Pancreas (tissue), 10 donors: ENCODE data around the gene BRPF3. TPM values are rescaled to one million over a fixed set of nuclear protein-coding genes. Genes with fewer than 3 reads are reported as not detected.

Source experiments
- ATAC-seq, 4 donors: fragments of 200-7000 bp; cut with Tn5 transposase; one replicate each; pipeline versions ENCODE4 v1.8.0 to v1.9.1; 2020; ENCODE audit warnings: mild to moderate bottlenecking in 4 of 4, moderate library complexity in 4 of 4
- DNase-seq, 6 donors: peaks; one replicate each; pipeline ENCODE4 v3.0.0-alpha.2; 2020
- FAIRE-seq: peaks from 2 replicates; lab custom pipeline; 2012; peaks lifted over from hg19 to GRCh38; lab: Jason Lieb, UNC
- H3K27ac ChIP-seq, 4 donors: fragments of 200-600 bp; sonication (generic); 1 replicate in 3 of 4; 2 replicates in 1 of 4; pipeline versions ENCODE4 v1.5.0 to v1.8.0; 2020
- H3K27me3 ChIP-seq, 4 donors: fragments of 200-600 bp; one replicate each; pipeline ENCODE4 v1.8.0; 2021
- H3K36me3 ChIP-seq, 3 donors: fragments of 200-600 bp; sonication (generic) in 1 of 3; one replicate each; pipeline versions ENCODE4 v1.5.0 to v1.8.0; 2020 to 2021
- H3K4me1 ChIP-seq, 3 donors: fragments of 200-600 bp; one replicate each; pipeline ENCODE4 v1.8.0; 2021
- H3K4me3 ChIP-seq, 4 donors: fragments of 200-600 bp; sonication (generic) in 2 of 4; one replicate each; pipeline versions ENCODE4 v1.5.0 to v1.8.0; 2020 to 2021
- H3K9me3 ChIP-seq, 4 donors: fragments of 200-600 bp; one replicate each; pipeline ENCODE4 v1.8.0; 2021
- CTCF ChIP-seq, 4 donors: fragments of 200-600 bp; sonication (generic) in 3 of 4; IDR thresholded peaks; one replicate each; pipeline versions ENCODE4 v1.5.0 to v1.8.0; 2021; ENCODE audit warnings: antibody characterized with exemption in 4 of 4
- WGBS, 2 donors: extraction: QIAGEN DNeasy Blood & Tissue Kit; methylation state at CpG; one replicate each; pipeline ENCODE4 v1.1.7; 2013; 5-methylcytosine and 5-hydroxymethylcytosine counted together
- intact Hi-C, 3 donors: fragments of 100-400 bp; cut with DNase I; formaldehyde crosslinking; loops; one replicate each; pipeline versions ENCODE4 v1.11.1 to v1.14.2; 2022
- polyA plus RNA-seq, 2 donors: library from polyadenylated mRNA; stranded (reverse); fragments of 200-250 nt; gene quantifications; one replicate each; pipeline ENCODE4 v1.2.3, GENCODE V29; 2013
- total RNA-seq, 6 donors: library from RNA; stranded (reverse); fragmentation: NEBNext Ultra II Directional in 4 of 6; extraction: Animal tissue kit (Norgen Biotek cat#: 25700) in 4 of 6; gene quantifications; one replicate each; pipeline versions ENCODE4 v1.2.1 to v1.2.4, GENCODE V29; 2021 to 2023
- donor health status: healthy with polysubstance abuse.
- donor health status: DM: no; HTN: no; CAD: no; lungs with moderate emphysema.
- donor health status: DM: no; HTN: no; CAD: no.
- donor health status: control.
- donor health status: control.
- donor health status: Bipolar disorder and iron deficiency.
- donor health status: DM: yes; HTN: yes; CAD: no.
- donor health status: DM: no; HTN: no; CAD: no.
- donor health status: DM: no; HTN: no; CAD: no.
- donor health status: DM: yes; HTN: yes; CAD: no.

BRPF3 gene
- total RNA-seq (10 to 100 TPM; 18.6 to 27.0 (median 21.4) TPM), polyA plus RNA-seq (10 to 100 TPM in 1 of 2 donors, 1 to 10 TPM in 1; 8.4 to 12.1 TPM)

DNA sequence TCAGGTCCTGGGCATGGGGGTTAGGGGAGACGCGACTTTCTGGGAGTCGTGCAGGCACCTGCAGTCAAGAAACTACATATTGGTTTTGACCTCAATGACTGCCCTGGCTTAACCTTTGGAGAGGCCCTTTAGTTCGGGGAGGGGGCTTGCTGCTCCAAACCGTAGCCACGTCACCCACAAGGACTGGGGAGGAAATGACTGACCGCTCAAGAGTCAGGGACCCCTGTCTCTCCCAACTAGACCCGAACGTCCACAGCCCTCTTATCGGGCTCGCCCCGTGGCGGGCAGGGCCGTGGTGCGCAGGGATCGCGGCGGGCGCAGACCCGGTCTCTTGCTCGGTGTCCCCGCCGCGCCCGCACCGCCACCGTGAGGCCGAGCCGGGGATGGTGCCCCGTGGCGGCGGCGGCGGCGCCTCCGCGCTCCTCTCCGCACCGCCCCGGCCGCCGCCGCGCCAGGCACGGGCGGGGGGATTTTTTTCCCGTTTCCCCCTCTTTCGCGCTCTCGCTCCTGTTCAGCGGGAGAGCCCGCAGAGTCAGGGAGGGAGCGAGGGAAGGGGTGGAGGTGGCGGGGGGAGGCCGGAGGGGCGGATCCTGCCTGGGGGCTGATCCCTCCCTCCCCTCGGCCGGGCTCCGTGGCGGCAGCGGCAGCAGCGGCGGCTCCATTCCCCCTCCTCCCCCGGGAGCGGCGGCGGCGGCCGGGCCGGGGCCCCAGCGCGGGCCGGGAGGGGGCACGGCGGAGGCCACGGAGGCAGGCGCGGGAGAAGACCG lies at the start of gene BRPF3:
Gene BRPF3, plus strand, starts transcription at position 632 of the 767 bp plus-strand sequence. CDS start 3,579 bp downstream, outside the sequence.
- peak; percentile 76 to 89 (median 83) for ATAC-seq
- Histone ChIP-seq H3K36me3 (peaks cover 0 to 12% (median 4%) of the 10 kb centered on the region in 3 donors), H3K4me1 (peaks cover 5 to 7% (median 7%) of the 10 kb centered on the region in 3 donors), H3K27me3 (no peaks in the 10 kb centered on the region), H3K4me3 (peak within 1 kb of the TSS; percentile 40 to 65 (median 59)), H3K27ac (peak within 1 kb of the TSS; percentile 85 to 94 (median 92)), H3K9me3 (no peaks in the 10 kb centered on the region)
- DNase-seq: peak; percentile 79 to 93 (median 88)
- WGBS, 2 donors: 1 to 2% methylated on average over 37 to 68 of the region's 79 CpGs
- TF ChIP-seq CTCF (IDR thresholded peaks at IDR 0.05): peak in 3 of 4 donors; percentile 27 to 50 (median 41)
- FAIRE-seq: no peak
- intact Hi-C loops: loop anchor here in 1 of 3 donors (10.0 kb wide), 1 partner anchor 71 kb away; no protein-coding TSS in a partner anchor

- H3K4me1 ChIP-seq: no peaks in the 10 kb centered on the region
- no peaks in the 10 kb centered on the region for H3K9me3 ChIP-seq
- DNase-seq (no peak), FAIRE-seq (no peak), ATAC-seq (peak in 1 of 4 donors; percentile 40)
- 91 to 98% methylated on average over 3 of the region's 3 CpGs for WGBS, 2 donors
- intact Hi-C loops: no loop called here
- H3K27ac ChIP-seq: no peak overlapping the region
- H3K4me3 ChIP-seq: no peak overlapping the region
- no peak for TF ChIP-seq CTCF (IDR thresholded peaks at IDR 0.05)
- no peaks in the 10 kb centered on the region for H3K27me3 ChIP-seq
- H3K36me3 ChIP-seq: no peaks in the 10 kb centered on the region
Observed at GRCh38 chr6:36147294-36147693, 49.2 kb upstream of the BRPF3 start.

- Histone ChIP-seq H3K4me3 (no peak overlapping the region), H3K9me3 (no peaks in the 10 kb centered on the region), H3K4me1 (no peaks in the 10 kb centered on the region), H3K36me3 (no peaks in the 10 kb centered on the region), H3K27ac (no peak overlapping the region), H3K27me3 (no peaks in the 10 kb centered on the region)
- TF ChIP-seq CTCF (IDR thresholded peaks at IDR 0.05): no peak
- FAIRE-seq (no peak), ATAC-seq (no peak), DNase-seq (no peak)
- intact Hi-C loops: no loop called here
Observed at GRCh38 chr6:36149476-36149875, 47.1 kb upstream of the BRPF3 start.

- intact Hi-C loops: no loop called here
- H3K36me3 ChIP-seq: no peaks in the 10 kb centered on the region
- no peak overlapping the region for H3K27ac ChIP-seq
- no peaks in the 10 kb centered on the region for H3K4me1 ChIP-seq
- ATAC-seq: no peak
- H3K4me3 ChIP-seq: no peak overlapping the region
- WGBS, 2 donors: 65 to 69% methylated on average over 3 of the region's 3 CpGs
- no peak for DNase-seq
- FAIRE-seq: no peak
- H3K9me3 ChIP-seq: no peaks in the 10 kb centered on the region
- H3K27me3 ChIP-seq: no peaks in the 10 kb centered on the region
- TF ChIP-seq CTCF (IDR thresholded peaks at IDR 0.05): no peak
Observed at GRCh38 chr6:36150283-36150682, 46.3 kb upstream of the BRPF3 start.

DNA sequence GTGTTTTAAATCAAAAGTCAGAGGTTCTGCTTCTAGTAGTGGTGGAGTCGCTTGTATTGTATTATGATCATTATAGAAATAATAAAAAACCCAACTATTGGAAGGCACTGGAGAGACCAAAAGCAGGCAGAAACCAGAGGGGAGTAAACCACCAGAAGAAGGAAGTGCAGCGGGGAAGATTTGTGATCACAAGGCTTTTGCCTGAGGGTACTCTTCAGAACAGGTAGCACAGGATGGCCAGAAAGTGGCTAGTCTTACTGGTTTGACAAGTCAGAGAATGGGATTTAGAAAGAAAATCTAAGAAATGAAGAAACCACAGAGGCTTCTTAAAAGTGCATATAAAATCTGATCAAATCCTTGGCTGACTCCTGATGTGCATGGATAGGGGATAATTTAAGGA lies 42.3 kb upstream of the BRPF3 start:
- H3K27ac ChIP-seq: no peak overlapping the region
- ATAC-seq (no peak), FAIRE-seq (no peak), DNase-seq (no peak)
- 92 to 95% methylated on average over 2 of the region's 2 CpGs for WGBS, 2 donors
- no peaks in the 10 kb centered on the region for H3K27me3 ChIP-seq
- H3K9me3 ChIP-seq: no peaks in the 10 kb centered on the region
- no peak overlapping the region for H3K4me3 ChIP-seq
- intact Hi-C loops: no loop called here
- TF ChIP-seq CTCF (IDR thresholded peaks at IDR 0.05): no peak
- H3K4me1 ChIP-seq: no peaks in the 10 kb centered on the region
- no peaks in the 10 kb centered on the region for H3K36me3 ChIP-seq
